Fibroblast of skin of back (primary cell): ENCODE results near the gene FXYD1.

Experiments used
- DNase-seq: peaks from one replicate; pipeline ENCODE4 v3.0.0-alpha.2; 2013

The FXYD1 gene

DNA sequence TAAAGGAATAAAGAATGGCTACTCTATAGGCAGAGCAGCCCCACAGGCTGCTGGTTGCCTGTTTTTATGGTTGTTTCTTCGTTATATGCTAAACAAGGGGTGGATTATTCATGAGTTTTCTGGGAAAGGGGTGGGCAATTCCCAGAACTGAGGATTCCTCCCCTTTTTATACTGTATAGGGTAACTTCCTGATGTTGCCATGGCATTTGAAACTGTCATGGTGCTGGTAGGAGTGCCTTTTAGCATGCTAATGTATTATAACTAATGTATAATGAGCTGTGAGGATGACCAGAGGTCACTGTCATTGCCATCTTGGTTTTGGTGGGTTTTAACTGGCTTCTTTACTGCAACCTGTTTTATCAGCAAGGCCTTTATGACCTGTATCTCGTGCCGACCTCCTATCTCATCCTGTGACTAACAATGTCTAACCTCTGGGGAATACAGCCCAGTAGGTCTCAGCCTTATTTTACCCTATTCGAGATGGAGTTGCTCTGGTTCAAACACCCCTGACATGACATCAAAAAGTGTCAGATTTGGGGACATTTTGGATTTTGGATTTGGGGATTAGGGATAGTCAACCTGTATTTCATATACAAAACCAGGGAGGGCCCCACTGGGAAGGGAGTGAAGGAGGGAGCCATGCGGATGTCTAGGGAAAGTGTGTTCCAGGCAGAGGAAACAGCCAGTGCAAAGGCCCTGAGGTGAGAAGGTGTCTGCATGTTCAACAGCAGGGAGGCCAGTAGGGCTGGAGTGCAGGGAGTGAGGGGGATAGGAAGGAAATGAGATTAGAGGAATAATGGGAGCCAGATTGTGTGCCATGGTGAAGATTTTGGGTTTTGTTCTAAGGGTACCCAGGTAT is 26.8 kb downstream of the FXYD1 start:
- DNase-seq: no peak

GRCh38 chr19:35166100-35167063 is 27.8 kb downstream of the FXYD1 start:
- DNase-seq: no peak

DNA sequence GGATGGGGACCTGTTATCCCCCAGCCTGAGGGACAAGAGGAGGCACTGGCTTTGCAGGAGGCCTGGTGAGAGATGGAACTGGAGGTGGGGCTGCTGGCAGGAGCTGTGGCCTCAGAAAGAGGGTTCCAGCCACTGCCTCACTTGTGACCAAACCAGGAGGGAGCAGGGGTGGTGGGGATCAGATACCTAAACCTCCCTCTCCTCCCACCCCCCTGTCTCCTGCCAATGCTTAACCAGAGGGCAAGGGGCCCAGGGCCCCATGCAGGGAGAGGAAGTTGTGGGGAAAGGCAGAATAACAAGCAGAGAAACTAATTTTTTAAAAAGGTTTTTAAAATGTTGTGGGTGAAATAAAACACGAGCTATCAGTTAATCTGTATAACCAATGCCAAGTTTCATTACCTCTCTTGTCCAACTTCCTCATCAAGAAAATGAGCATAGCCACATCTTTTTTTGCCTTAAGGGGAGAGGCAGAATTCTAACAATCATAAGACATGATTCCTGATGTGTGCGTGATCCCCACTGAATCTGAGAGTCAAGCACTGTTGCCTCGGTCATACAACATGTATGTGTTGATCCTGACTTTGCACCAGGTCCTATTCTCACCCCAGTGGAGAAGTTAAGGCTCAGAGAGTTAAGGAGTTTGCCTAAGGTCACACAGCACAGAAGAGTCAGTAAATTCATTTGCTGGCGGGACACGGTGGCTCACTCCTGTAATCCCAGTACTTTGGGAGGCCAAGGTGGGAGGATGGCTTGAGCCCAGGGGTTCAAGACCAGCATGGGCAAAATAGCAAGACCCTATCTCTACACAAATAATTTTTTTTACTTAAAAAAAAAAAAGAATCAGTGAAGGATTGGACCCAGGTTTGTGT is 28.9 kb downstream of the FXYD1 start:
- no peak for DNase-seq

DNA sequence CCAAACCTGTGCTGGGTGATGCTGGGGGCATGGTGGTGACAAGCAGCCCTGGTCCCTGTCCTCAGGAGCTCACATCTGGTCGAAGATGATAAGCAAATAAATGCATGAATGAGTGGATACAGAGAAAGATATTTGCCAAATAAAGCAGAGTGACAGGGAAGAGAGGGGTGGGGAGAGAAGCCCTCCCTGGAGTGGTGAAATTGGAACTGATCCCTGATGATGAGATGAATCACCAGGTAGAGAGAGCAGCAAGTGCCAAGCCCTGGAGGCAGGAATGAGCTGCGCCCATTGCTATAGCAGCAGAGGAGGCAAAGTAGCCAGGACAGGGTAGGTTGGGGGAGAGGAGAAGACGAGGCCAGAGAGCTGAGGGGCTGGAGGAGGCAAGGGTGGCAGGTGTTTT is 29.6 kb downstream of the FXYD1 start:
- DNase-seq: no peak

- no peak for DNase-seq
These were observed 30.8 kb downstream of the FXYD1 start for GRCh38 chr19:35169221-35169995.

DNA sequence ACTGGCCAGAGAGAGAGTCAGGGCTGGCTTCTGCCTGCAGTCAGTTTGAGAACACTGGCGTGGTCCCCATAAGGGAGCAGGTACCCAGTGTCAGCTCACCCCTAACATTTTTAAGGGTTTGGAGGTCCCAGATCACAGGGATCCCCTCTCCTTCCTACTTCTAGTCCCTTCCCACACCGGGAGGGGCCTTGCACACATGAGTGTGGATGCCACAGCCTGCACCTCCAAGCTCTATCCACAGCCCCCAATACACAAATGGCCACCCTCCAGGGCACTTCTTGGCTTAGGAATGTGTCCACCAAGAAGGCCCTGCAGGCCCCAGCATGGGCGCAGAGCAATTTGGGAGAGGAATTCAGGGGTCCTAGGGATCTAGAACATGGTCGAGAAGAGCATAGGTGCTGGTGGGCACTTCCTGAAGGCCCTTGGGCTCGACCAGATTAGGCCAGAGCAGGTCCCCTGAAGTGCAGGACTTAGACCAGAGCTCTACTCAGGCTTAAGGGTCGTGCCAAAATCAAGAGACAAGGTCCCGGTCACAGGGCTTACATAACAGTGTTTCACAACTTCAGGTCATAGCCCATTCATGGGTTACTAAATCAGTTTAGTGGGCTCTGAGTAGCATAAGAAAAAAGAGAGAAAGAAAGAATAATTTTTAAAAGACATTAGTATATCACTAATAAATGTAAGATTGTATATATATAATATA is 31.9 kb downstream of the FXYD1 start:
- DNase-seq: no peak

DNA sequence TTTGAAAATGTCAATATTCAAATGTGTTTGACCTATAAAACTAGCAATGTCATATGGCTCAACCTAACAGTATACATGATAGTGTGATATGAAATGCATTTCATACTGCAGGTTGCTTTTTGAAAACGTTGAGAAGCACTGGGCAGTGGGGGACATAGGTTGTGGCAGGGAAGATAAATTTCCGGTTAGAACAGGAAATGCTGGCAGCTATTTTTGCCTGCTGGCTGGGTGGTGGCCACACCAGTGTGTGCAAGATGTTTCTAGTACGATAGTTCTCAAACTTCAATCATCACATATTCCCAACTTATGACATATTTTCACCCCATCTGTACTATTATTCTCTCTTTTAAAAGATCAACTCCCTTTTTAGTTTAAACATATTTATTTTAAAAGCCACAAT is 33.1 kb downstream of the FXYD1 start:
- no peak for DNase-seq

- no peak for DNase-seq
These were observed 35.6 kb downstream of the FXYD1 start for GRCh38 chr19:35174226-35174625.

DNA sequence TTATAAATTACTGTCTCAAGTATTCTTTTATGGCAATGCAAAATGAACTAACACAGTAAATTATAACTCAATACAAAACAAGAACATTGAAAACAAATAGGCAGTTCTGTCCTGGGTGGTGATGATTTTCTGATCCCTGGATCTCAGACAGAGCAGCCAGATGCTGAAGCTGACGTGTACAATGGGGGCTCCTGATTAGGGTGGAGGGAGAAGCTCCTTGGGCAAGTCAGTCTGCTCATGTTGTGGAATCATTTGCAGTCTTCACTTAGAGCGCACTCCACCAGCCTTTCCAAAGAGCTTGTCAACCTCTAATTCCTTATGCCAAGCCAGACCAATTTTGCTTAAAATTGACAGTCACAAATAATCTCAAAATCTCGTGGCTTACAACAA is 37.6 kb downstream of the FXYD1 start:
- no peak for DNase-seq

- DNase-seq: no peak
These were observed 39.0 kb downstream of the FXYD1 start for GRCh38 chr19:35177377-35178274.

- no peak for DNase-seq
These were observed 40.1 kb downstream of the FXYD1 start for GRCh38 chr19:35178701-35179100.

DNA sequence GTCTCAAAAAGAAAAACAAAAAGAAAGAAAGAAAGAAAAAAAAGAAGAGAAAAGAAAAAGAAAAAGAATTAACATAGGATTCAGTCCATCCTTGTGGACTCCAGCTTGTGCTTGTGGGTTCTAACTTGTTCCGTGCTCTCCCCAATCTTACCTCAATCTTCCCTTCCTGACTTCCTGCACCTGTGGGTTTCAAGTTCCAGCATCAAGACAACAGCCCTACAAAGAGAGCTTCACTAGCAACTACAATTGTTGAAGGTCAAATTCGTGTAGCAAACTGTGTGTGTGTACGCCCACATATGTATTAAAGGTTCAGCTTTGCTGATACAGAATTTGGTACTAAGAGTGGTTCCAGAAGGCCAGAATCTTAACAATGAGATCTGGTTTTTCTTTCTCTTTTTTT is 41.2 kb downstream of the FXYD1 start:
- DNase-seq: no peak

GRCh38 chr19:35181387-35181786 is 42.8 kb downstream of the FXYD1 start:
- no peak for DNase-seq

- no peak for DNase-seq
These were observed 45.6 kb downstream of the FXYD1 start for GRCh38 chr19:35184267-35184666.

DNA sequence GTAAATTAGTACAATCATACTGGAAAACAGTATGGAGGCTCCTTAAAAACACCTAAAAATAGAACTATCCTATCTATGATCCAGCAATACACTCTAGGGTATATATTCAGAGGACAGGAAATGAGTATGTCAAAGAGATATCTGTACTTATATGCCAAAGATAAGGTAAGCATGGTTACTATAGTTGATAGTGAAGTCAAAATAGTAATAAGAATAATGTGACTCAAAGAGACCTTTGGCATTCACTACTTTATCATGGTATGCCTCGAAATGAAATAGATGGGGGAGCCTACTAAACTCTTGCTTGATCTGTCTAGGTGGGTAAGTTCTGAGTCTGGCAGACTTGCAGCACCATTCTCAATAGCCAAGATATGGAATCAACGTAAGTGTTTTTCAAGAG is 46.3 kb downstream of the FXYD1 start:
- DNase-seq: no peak
